K562 (cell line): Measurements from ENCODE around the gene SKIDA1. TPM values are rescaled to one million over a fixed set of nuclear protein-coding genes. Genes with fewer than 3 reads are reported as not detected.

Experiments used
- ATAC-seq: fragments of 200-7000 bp; cut with Tn5 transposase; 3 replicates; pipeline ENCODE4 v1.9.1; 2020; ENCODE audit warnings: moderate library complexity
- BruUV-seq: library from RNA; stranded (reverse); fragments of 400-500 nt; replicated peaks from 2 replicates; lab custom pipeline; 2021; lab: Mats Ljungman, UMichigan
- CTCF ChIA-PET: fragments of 300-600 bp; formaldehyde crosslinking; extraction: SDS; loops from one replicate; lab custom pipeline; 2021; ENCODE audit warnings: low intra/inter-chr PET ratio; lab: Yijun Ruan, JAX
- POLR2A ChIA-PET: fragments of 300-600, 350-650 bp; sonication (Branson Sonifier 250); formaldehyde crosslinking; extraction: SDS; loops from one replicate; lab custom pipeline; 2021; ENCODE audit warnings: antibody characterized with exemption, inconsistent platforms; lab: Yijun Ruan, JAX
- DNase-seq, 4 experiments: peaks; one replicate each; pipeline versions ENCODE4 v3.0.0 to v3.0.0-alpha.2; 2011 to 2018; ENCODE audit warnings: low spot score in 3 of 4, mixed read lengths in 3 of 4; ENCODE audit errors: extremely low read depth in 1 of 4
- FAIRE-seq: peaks from 2 replicates; lab custom pipeline; 2011; peaks lifted over from hg19 to GRCh38; lab: Jason Lieb, UNC
- H2AFZ ChIP-seq: 2 replicates; pipeline ENCODE4 v1.6.0; 2011; ENCODE audit warnings: low read depth, low read length, control low read depth, inconsistent platforms
- H3K27ac ChIP-seq: fragments of 200-600 bp; 3 replicates; pipeline ENCODE4 v1.8.0; 2011; ENCODE audit warnings: low read depth, mild to moderate bottlenecking, control low read depth, inconsistent platforms, low read length, moderate library complexity, mixed read lengths; ENCODE audit errors: extremely low read depth
- H3K27me3 ChIP-seq, 2 experiments: fragments of 300-600 bp in 1 of 2; 2 replicates in 1 of 2; 3 replicates in 1 of 2; pipeline versions ENCODE4 v1.6.0 to v1.8.0; 2011; ENCODE audit warnings: inconsistent platforms in 2 of 2, low read length in 2 of 2, mild to moderate bottlenecking in 1 of 2, mixed read lengths in 1 of 2, moderate library complexity in 1 of 2; ENCODE audit not compliant: control insufficient read depth in 2 of 2, insufficient read depth in 2 of 2
- H3K36me3 ChIP-seq: fragments of 300-600 bp; 3 replicates; pipeline ENCODE4 v1.8.0; 2011; ENCODE audit warnings: mild to moderate bottlenecking, low read length, inconsistent platforms; ENCODE audit not compliant: control insufficient read depth, insufficient read depth
- H3K4me1 ChIP-seq, 2 experiments: fragments of 200-600 bp in 1 of 2; replicated peaks in 1 of 2; 2 replicates in 1 of 2; 3 replicates in 1 of 2; pipeline versions ENCODE4 v1.5.1 to v1.8.0; 2011; ENCODE audit warnings: inconsistent platforms in 2 of 2, low read length in 2 of 2, mild to moderate bottlenecking in 1 of 2, mixed read lengths in 1 of 2, moderate library complexity in 1 of 2; ENCODE audit not compliant: control insufficient read depth in 2 of 2, insufficient read depth in 2 of 2
- H3K4me2 ChIP-seq: 2 replicates; pipeline ENCODE4 v1.6.1; 2011; ENCODE audit warnings: low read length, control low read depth, inconsistent platforms, mixed read lengths; ENCODE audit not compliant: insufficient read depth
- H3K4me3 ChIP-seq: fragments of 200-600 bp; sonication (generic), shearing (Covaris generic); 2 replicates; pipeline ENCODE4 v1.5.1; 2016; ENCODE audit warnings: control low read depth, inconsistent platforms
- H3K79me2 ChIP-seq: fragments of 200-600 bp; 3 replicates; pipeline ENCODE4 v1.8.0; 2011; ENCODE audit warnings: low read length, inconsistent platforms; ENCODE audit not compliant: control insufficient read depth, insufficient read depth
- H3K9ac ChIP-seq, 2 experiments: 2 replicates each; pipeline versions ENCODE4 v1.6.0 to v1.6.1; 2011; ENCODE audit warnings: low read depth in 2 of 2, low read length in 2 of 2, control low read depth in 1 of 2, inconsistent platforms in 1 of 2, mild to moderate bottlenecking in 1 of 2, mixed read lengths in 1 of 2; ENCODE audit not compliant: insufficient read depth in 1 of 2
- H3K9me1 ChIP-seq: one replicate; pipeline ENCODE4 v1.6.0; 2011; ENCODE audit warnings: inconsistent platforms, mild to moderate bottlenecking, low read length, moderate library complexity; ENCODE audit not compliant: control insufficient read depth, insufficient read depth
- H3K9me3 ChIP-seq: replicated peaks from 2 replicates; pipeline ENCODE4 v1.5.1; 2011; ENCODE audit warnings: low read depth, low read length, inconsistent platforms; ENCODE audit not compliant: control insufficient read depth, insufficient read depth
- H4K20me1 ChIP-seq: replicated peaks from 2 replicates; pipeline ENCODE4 v1.6.1; 2011; ENCODE audit warnings: low read length, inconsistent platforms, mixed read lengths; ENCODE audit not compliant: control insufficient read depth, insufficient read depth
- NCOA6 ChIP-seq: fragments of 450-650 bp; IDR thresholded peaks from 2 replicates; pipeline ENCODE4 v1.6.1; 2017; ENCODE audit warnings: mild to moderate bottlenecking
- REST ChIP-seq, 2 experiments: fragments of 450-650 bp; formaldehyde crosslinking in 1 of 2; IDR thresholded peaks; 2 replicates each; pipeline versions ENCODE4 v1.4.0 to v1.6.1; 2014 to 2020; ENCODE audit warnings: mild to moderate bottlenecking in 2 of 2, borderline replicate concordance in 1 of 2, low read depth in 1 of 2
- TBP ChIP-seq: optimal IDR thresholded peaks from 2 replicates; pipeline ENCODE3; 2011; ENCODE audit warnings: low read depth, low read length, improper control_type of control experiment
- ZNF41 ChIP-seq: fragments of 250-450 bp; sonication (Bioruptor Pico); conservative IDR thresholded peaks from 2 replicates; pipeline ENCODE4 v1.4.0; 2020; ENCODE audit warnings: mild to moderate bottlenecking
- ZNF445 ChIP-seq: fragments of 250-450 bp; sonication (Bioruptor Pico); IDR thresholded peaks from 2 replicates; pipeline ENCODE4 v1.4.0; 2020; ENCODE audit warnings: low read depth, mild to moderate bottlenecking, moderate library complexity
- ZNF655 ChIP-seq: fragments of 250-450 bp; sonication (Bioruptor Pico); IDR thresholded peaks from 2 replicates; pipeline ENCODE4 v1.5.0; 2021
- in situ Hi-C: fragments of 300-500 bp; cut with MboI; formaldehyde crosslinking; loops from 4 replicates; pipeline ENCODE4 v1.15.0; 2018; ENCODE audit warnings: inconsistent platforms, mixed read lengths
- intact Hi-C: fragments of 100-400 bp; cut with micrococcal nuclease; formaldehyde crosslinking; loops from 2 replicates; pipeline ENCODE4 v1.14.2; 2022
- polyA plus RNA-seq, 8 experiments: library from polyadenylated mRNA; depleted of rRNA in 4 of 8; stranded (reverse) in 5 of 8; unstranded in 3 of 8; fragments of >200 nt; fragmentation: Nextera tagmentation in 2 of 8; fragmentation: Illumina TruSeq in 1 of 8; extraction: Ambion mirVana in 2 of 8; extraction: Trizol in 1 of 8; gene quantifications; 2 replicates each; pipeline versions ENCODE4 v1.2.1 to v1.2.3, GENCODE V29; 2011 to 2014; ENCODE audit warnings: inconsistent platforms in 1 of 8, missing spikeins in 1 of 8
- total RNA-seq, 7 experiments: library from RNA; depleted of rRNA in 6 of 7; stranded (reverse); fragments of >200 nt in 6 of 7; fragmentation: Illumina TruSeq in 2 of 7; extraction: Trizol in 2 of 7; gene quantifications; 2 replicates each; pipeline versions ENCODE4 v1.2.1 to v1.2.3, GENCODE V29; 2011 to 2021; ENCODE audit warnings: low replicate concordance in 1 of 7
- TF ChIP-seq, protein P1 (sequence below): fragments of 250-450 bp; sonication (Bioruptor Pico); IDR thresholded peaks from 2 replicates; pipeline ENCODE4 v1.5.0; 2021
- TF ChIP-seq, protein P2 (sequence below), 3 experiments: fragments of 200-800 bp in 1 of 3; sonication (Bioruptor generic) in 1 of 3; sonication (generic) in 1 of 3; formaldehyde crosslinking in 1 of 3; IDR thresholded peaks; 2 replicates each; pipeline versions ENCODE4 v1.6.1 to v1.8.0; 2016 to 2022; ENCODE audit warnings: mild to moderate bottlenecking in 2 of 3, missing compliant biosample characterization in 2 of 3, missing genetic modification characterization in 2 of 3, missing genetic modification reagents in 1 of 3

SKIDA1 gene
- total and polyA plus RNA-seq, 9 of the 15 experiments (the other 6 are each of a cell fraction or from before 2014, with no cell fraction given), result 0.05 to 1.1 (median 0.42) TPM

DNA sequence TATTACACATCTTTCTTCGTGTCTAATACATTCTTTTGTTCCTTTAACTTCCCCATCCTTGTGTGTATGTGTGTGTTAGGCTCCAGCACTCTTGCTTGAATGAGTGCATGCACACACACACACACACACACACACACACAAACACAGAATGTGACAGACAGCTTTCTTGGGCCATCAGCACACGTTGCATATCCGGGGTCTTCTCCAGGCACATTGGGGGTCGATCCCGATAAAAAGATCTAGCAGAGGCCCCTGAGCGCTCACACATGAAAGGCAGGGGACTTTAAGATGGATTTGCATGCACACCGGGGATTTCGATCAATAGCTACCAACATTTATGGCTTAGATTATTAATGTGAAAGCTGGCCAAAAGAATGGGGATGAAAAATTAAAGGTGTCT is 4.5 kb downstream of the SKIDA1 start (continued):
- TF ChIP-seq ZNF445 (no peak), TBP (no peak)
- TF ChIP-seq, protein P1, sequence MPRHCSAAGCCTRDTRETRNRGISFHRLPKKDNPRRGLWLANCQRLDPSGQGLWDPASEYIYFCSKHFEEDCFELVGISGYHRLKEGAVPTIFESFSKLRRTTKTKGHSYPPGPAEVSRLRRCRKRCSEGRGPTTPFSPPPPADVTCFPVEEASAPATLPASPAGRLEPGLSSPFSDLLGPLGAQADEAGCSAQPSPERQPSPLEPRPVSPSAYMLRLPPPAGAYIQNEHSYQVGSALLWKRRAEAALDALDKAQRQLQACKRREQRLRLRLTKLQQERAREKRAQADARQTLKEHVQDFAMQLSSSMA (CRISPR knock-in tag), result no peak
- TF ChIP-seq, all 486 proteins: peak for 0

DNA sequence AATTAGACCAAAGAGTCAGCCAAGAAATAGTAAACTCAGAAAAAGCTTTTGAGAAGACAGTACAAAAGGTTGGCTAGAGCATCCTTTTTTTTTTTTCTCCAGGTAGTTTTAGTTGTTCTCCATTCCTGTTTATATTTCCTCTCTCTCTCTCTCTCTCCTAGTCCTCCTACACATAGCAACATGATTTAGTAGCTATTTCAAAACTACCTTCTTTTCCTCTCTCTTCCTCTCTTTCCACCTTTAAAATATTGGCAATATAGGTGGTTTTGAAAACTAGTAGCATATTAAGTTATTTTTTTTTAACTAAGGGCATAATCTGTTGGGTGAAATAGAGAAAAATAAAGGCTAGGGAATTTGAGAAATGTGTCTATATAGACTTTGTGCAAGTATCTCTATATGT is 5.0 kb downstream of the SKIDA1 start:
- intact Hi-C loops, result no loop called here
- TF ChIP-seq ZNF655 (CRISPR knock-in tag) (no peak), ZNF41 (CRISPR knock-in tag) (no peak), NCOA6 (no peak), REST (IDR thresholded peaks at IDR 0.05; ENCODE audit: borderline replicate concordance) (no peak), REST (CRISPR knock-in tag; IDR thresholded peaks at IDR 0.05; ENCODE audit: low read depth) (no peak)
- TF ChIP-seq, protein P2, sequence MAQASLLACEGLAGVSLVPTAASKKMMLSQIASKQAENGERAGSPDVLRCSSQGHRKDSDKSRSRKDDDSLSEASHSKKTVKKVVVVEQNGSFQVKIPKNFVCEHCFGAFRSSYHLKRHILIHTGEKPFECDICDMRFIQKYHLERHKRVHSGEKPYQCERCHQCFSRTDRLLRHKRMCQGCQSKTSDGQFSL (CRISPR knock-in tag; IDR thresholded peaks at IDR 0.05), result no peak
- TF ChIP-seq, protein P2 (tag; IDR thresholded peaks at IDR 0.05), result 0 out of 4 replicates have a peak, but pooled peaks of 1 of the 2 experiments have one; percentile 34

More for the DNA sequence above, 5.0 kb downstream of the SKIDA1 start:
- in situ Hi-C loops, result no loop called here
- ChIA-PET POLR2A (interaction anchor here (0.6 to 1.4 kb wide), 2 partner anchors 24 to 353 kb away, joined by 3 to 5 read pairs; no protein-coding TSS in a partner anchor), CTCF (no interaction called here)
- no peak overlapping the region for H3K9ac ChIP-seq
- peaks cover 17 to 32% of the 10 kb centered on the region in 2 experiments; a peak in 4 of 5 replicates for H3K4me1 ChIP-seq
- DNase-seq (no peak), FAIRE-seq (no peak), ATAC-seq (no peak)
- H3K79me2 ChIP-seq, result no peaks in the 10 kb centered on the region; the same call in 2 of the 3 replicates
- H2AFZ ChIP-seq, result no peak overlapping the region
- H3K27ac ChIP-seq, result no peak overlapping the region
- no peak overlapping the region for H3K4me2 ChIP-seq
- no peaks in the 10 kb centered on the region for H4K20me1 ChIP-seq
- H3K9me1 ChIP-seq, result no peaks in the 10 kb centered on the region
- H3K27me3 ChIP-seq, result no peaks in the 10 kb centered on the region
- H3K36me3 ChIP-seq, result no peaks in the 10 kb centered on the region
- BruUV-seq, result no TSS peak
- H3K4me3 ChIP-seq, result no peak overlapping the region
- H3K9me3 ChIP-seq, result no peaks in the 10 kb centered on the region
